ENCODE results near the gene PFKM.

DNA sequence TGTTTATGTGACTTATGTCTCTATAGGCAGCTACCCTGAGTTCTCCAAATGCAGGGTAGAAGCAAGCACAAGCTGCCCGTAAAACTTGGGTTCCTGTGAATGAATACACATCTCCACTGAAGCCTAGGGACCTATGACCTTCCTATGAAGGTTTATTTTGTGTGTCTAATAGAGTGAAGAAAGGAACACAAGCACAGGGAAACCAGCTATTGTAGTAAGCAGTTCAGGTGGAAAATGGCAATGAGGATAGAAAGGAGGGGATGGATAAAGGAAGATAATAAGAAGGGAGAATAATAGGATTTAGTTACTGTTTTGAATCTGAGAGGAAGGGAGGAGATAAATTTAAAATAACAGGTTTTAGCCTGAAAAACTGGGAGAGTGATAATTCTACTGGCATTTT, 2.4 kb downstream of the PFKM start:
- TF ChIP-seq, protein P1, sequence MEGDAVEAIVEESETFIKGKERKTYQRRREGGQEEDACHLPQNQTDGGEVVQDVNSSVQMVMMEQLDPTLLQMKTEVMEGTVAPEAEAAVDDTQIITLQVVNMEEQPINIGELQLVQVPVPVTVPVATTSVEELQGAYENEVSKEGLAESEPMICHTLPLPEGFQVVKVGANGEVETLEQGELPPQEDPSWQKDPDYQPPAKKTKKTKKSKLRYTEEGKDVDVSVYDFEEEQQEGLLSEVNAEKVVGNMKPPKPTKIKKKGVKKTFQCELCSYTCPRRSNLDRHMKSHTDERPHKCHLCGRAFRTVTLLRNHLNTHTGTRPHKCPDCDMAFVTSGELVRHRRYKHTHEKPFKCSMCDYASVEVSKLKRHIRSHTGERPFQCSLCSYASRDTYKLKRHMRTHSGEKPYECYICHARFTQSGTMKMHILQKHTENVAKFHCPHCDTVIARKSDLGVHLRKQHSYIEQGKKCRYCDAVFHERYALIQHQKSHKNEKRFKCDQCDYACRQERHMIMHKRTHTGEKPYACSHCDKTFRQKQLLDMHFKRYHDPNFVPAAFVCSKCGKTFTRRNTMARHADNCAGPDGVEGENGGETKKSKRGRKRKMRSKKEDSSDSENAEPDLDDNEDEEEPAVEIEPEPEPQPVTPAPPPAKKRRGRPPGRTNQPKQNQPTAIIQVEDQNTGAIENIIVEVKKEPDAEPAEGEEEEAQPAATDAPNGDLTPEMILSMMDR (IDR thresholded peaks at IDR 0.05; ENCODE audit: insufficient read depth, low read depth, low read length), result no peak
- no peak for TF ChIP-seq EZH2 (IDR thresholded peaks at IDR 0.05; ENCODE audit: insufficient read depth, low read length)

All from astrocyte (in vitro differentiated cells and primary cell).